ENCODE data around the gene DCDC2C.

- no peak for TF ChIP-seq POLR2A (IDR thresholded peaks at IDR 0.05; ENCODE audit: low read depth, low read length)
- TF ChIP-seq POLR2AphosphoS5 (IDR thresholded peaks at IDR 0.05; ENCODE audit: low read depth, low read length), result no peak
- TF ChIP-seq TAF1 (IDR thresholded peaks at IDR 0.05; ENCODE audit: borderline replicate concordance, low read depth, low read length), result no peak
Observed at GRCh38 chr2:3777966-3778365, 74.6 kb downstream of the DCDC2C start.

Data from GM12892 (cell line).